ENCODE data around the gene SUCLA2. TPM values are rescaled to one million over a fixed set of nuclear protein-coding genes. Genes with fewer than 3 reads are reported as not detected.

The SUCLA2 gene
- total and polyA plus RNA-seq, 2 experiments from 2014 or later = 56.0 to 84.2 TPM

DNA sequence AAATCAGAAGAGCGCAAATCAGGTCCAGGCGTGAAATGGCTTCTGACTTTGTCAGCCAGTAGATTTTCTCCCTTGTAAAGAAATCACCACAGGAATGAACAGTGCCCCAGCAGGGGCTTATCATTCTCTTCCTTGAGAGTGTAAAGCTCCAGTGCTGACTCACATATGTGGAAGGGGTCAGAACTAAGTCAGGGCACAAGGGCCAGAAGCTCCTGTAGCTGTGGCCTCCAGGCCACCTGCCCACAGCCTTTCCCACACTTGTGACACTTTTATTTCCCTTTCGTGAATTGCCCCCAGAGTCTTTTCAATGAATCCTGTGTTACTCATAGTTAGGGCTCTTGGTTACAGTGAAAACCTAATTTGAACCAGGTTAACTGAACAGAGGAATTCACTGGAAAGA lies 99.6 kb downstream of the SUCLA2 start (continued):
- TF ChIP-seq, protein P1, sequence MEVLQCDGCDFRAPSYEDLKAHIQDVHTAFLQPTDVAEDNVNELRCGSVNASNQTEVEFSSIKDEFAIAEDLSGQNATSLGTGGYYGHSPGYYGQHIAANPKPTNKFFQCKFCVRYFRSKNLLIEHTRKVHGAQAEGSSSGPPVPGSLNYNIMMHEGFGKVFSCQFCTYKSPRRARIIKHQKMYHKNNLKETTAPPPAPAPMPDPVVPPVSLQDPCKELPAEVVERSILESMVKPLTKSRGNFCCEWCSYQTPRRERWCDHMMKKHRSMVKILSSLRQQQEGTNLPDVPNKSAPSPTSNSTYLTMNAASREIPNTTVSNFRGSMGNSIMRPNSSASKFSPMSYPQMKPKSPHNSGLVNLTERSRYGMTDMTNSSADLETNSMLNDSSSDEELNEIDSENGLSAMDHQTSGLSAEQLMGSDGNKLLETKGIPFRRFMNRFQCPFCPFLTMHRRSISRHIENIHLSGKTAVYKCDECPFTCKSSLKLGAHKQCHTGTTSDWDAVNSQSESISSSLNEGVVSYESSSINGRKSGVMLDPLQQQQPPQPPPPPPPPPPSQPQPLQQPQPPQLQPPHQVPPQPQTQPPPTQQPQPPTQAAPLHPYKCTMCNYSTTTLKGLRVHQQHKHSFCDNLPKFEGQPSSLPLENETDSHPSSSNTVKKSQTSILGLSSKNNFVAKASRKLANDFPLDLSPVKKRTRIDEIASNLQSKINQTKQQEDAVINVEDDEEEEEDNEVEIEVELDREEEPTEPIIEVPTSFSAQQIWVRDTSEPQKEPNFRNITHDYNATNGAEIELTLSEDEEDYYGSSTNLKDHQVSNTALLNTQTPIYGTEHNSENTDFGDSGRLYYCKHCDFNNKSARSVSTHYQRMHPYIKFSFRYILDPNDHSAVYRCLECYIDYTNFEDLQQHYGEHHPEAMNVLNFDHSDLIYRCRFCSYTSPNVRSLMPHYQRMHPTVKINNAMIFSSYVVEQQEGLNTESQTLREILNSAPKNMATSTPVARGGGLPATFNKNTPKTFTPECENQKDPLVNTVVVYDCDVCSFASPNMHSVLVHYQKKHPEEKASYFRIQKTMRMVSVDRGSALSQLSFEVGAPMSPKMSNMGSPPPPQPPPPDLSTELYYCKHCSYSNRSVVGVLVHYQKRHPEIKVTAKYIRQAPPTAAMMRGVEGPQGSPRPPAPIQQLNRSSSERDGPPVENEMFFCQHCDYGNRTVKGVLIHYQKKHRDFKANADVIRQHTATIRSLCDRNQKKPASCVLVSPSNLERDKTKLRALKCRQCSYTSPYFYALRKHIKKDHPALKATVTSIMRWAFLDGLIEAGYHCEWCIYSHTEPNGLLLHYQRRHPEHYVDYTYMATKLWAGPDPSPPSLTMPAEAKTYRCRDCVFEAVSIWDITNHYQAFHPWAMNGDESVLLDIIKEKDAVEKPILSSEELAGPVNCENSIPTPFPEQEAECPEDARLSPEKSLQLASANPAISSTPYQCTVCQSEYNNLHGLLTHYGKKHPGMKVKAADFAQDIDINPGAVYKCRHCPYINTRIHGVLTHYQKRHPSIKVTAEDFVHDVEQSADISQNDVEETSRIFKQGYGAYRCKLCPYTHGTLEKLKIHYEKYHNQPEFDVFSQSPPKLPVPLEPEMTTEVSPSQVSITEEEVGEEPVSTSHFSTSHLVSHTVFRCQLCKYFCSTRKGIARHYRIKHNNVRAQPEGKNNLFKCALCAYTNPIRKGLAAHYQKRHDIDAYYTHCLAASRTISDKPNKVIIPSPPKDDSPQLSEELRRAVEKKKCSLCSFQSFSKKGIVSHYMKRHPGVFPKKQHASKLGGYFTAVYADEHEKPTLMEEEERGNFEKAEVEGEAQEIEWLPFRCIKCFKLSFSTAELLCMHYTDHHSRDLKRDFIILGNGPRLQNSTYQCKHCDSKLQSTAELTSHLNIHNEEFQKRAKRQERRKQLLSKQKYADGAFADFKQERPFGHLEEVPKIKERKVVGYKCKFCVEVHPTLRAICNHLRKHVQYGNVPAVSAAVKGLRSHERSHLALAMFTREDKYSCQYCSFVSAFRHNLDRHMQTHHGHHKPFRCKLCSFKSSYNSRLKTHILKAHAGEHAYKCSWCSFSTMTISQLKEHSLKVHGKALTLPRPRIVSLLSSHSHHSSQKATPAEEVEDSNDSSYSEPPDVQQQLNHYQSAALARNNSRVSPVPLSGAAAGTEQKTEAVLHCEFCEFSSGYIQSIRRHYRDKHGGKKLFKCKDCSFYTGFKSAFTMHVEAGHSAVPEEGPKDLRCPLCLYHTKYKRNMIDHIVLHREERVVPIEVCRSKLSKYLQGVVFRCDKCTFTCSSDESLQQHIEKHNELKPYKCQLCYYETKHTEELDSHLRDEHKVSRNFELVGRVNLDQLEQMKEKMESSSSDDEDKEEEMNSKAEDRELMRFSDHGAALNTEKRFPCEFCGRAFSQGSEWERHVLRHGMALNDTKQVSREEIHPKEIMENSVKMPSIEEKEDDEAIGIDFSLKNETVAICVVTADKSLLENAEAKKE (CRISPR knock-in tag; IDR thresholded peaks at IDR 0.05) = no peak
- TF ChIP-seq CREB1 (CRISPR knock-in tag; IDR thresholded peaks at IDR 0.05; ENCODE audit: low read depth) = no peak

DNA sequence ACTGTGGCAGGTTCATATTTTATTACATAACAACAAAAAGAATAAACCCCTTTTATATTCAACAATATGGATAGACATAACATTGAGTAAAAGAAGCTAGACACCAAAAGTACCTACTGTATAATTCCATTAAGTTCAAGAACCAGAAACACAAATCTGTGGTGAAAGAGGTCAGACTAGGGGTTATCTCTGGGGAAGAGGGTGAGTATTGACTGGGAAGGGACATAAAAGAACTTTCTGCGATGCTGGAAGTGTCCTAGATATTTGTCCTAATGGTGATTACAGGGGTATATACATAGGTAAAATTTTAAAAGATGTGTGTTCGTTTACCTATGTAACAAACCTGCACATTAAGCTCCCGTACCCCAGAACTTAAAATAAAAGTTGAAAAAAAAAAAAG lies 103.0 kb downstream of the SUCLA2 start:
- no peak overlapping the region for H3K4me3 ChIP-seq
- no peaks in the 10 kb centered on the region for H3K36me3 ChIP-seq (ENCODE audit: insufficient read depth)
- H3K27me3 ChIP-seq (ENCODE audit: insufficient read depth) = no peaks in the 10 kb centered on the region
- H4K20me1 ChIP-seq (replicated peaks; ENCODE audit: insufficient read depth) = no peaks in the 10 kb centered on the region
- H3F3A ChIP-seq (replicated peaks; ENCODE audit: low read depth) = no peaks in the 10 kb centered on the region
- H3K4me1 Mint-ChIP-seq = peaks cover 5% of the 10 kb centered on the region; the same call in 1 of the 3 replicates
- no peak overlapping the region for H2AFZ ChIP-seq
- no peaks in the 10 kb centered on the region for H3K36me3 Mint-ChIP-seq (ENCODE audit: low read depth)
- H3K9me2 ChIP-seq (ENCODE audit: insufficient read depth) = no peaks in the 10 kb centered on the region
- DNase-seq (ENCODE audit: low spot score) (no peak), ATAC-seq (no peak)
- peaks cover 2% of the 10 kb centered on the region for H3K27me3 Mint-ChIP-seq (ENCODE audit: insufficient read depth, low read depth, poor library complexity)
- no peak overlapping the region for H3K4me3 Mint-ChIP-seq
- H3K79me2 ChIP-seq (replicated peaks; ENCODE audit: insufficient read depth) = no peaks in the 10 kb centered on the region
- no peaks in the 10 kb centered on the region for H3K4me1 ChIP-seq (ENCODE audit: insufficient read depth)
- peaks cover 9% of the 10 kb centered on the region; the same call in 2 of the 3 replicates for H3K9me3 Mint-ChIP-seq
- H3K27ac ChIP-seq (ENCODE audit: low read depth) = no peak overlapping the region
- H3K27ac Mint-ChIP-seq = no peak overlapping the region
- no peak overlapping the region for H3K4me2 ChIP-seq
- TF ChIP-seq, protein P2, sequence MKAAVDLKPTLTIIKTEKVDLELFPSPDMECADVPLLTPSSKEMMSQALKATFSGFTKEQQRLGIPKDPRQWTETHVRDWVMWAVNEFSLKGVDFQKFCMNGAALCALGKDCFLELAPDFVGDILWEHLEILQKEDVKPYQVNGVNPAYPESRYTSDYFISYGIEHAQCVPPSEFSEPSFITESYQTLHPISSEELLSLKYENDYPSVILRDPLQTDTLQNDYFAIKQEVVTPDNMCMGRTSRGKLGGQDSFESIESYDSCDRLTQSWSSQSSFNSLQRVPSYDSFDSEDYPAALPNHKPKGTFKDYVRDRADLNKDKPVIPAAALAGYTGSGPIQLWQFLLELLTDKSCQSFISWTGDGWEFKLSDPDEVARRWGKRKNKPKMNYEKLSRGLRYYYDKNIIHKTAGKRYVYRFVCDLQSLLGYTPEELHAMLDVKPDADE (IDR thresholded peaks at IDR 0.05) = no peak
- no peak for TF ChIP-seq ZNF331 (CRISPR knock-in tag; IDR thresholded peaks at IDR 0.05; ENCODE audit: low read depth)
- TF ChIP-seq EZH2 (IDR thresholded peaks at IDR 0.05; ENCODE audit: low read depth, unreplicated experiment) = no peak
- TF ChIP-seq, protein P3, sequence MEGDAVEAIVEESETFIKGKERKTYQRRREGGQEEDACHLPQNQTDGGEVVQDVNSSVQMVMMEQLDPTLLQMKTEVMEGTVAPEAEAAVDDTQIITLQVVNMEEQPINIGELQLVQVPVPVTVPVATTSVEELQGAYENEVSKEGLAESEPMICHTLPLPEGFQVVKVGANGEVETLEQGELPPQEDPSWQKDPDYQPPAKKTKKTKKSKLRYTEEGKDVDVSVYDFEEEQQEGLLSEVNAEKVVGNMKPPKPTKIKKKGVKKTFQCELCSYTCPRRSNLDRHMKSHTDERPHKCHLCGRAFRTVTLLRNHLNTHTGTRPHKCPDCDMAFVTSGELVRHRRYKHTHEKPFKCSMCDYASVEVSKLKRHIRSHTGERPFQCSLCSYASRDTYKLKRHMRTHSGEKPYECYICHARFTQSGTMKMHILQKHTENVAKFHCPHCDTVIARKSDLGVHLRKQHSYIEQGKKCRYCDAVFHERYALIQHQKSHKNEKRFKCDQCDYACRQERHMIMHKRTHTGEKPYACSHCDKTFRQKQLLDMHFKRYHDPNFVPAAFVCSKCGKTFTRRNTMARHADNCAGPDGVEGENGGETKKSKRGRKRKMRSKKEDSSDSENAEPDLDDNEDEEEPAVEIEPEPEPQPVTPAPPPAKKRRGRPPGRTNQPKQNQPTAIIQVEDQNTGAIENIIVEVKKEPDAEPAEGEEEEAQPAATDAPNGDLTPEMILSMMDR (conservative IDR thresholded peaks at IDR 0.05; ENCODE audit: low read depth in 2 of 2) = no peak
- no peak for TF ChIP-seq NANOG (IDR thresholded peaks at IDR 0.05; ENCODE audit: borderline replicate concordance)
- TF ChIP-seq, protein P4, sequence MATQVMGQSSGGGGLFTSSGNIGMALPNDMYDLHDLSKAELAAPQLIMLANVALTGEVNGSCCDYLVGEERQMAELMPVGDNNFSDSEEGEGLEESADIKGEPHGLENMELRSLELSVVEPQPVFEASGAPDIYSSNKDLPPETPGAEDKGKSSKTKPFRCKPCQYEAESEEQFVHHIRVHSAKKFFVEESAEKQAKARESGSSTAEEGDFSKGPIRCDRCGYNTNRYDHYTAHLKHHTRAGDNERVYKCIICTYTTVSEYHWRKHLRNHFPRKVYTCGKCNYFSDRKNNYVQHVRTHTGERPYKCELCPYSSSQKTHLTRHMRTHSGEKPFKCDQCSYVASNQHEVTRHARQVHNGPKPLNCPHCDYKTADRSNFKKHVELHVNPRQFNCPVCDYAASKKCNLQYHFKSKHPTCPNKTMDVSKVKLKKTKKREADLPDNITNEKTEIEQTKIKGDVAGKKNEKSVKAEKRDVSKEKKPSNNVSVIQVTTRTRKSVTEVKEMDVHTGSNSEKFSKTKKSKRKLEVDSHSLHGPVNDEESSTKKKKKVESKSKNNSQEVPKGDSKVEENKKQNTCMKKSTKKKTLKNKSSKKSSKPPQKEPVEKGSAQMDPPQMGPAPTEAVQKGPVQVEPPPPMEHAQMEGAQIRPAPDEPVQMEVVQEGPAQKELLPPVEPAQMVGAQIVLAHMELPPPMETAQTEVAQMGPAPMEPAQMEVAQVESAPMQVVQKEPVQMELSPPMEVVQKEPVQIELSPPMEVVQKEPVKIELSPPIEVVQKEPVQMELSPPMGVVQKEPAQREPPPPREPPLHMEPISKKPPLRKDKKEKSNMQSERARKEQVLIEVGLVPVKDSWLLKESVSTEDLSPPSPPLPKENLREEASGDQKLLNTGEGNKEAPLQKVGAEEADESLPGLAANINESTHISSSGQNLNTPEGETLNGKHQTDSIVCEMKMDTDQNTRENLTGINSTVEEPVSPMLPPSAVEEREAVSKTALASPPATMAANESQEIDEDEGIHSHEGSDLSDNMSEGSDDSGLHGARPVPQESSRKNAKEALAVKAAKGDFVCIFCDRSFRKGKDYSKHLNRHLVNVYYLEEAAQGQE (IDR thresholded peaks at IDR 0.05; ENCODE audit: unreplicated experiment) = no peak
- no peak for TF ChIP-seq JUNB (IDR thresholded peaks at IDR 0.05; ENCODE audit: unreplicated experiment)
- no peak for TF ChIP-seq ZNF114 (CRISPR knock-in tag; IDR thresholded peaks at IDR 0.05)
- no peak for TF ChIP-seq POLR2AphosphoS5 (IDR thresholded peaks at IDR 0.05; ENCODE audit: low read depth)

Data from GM23338 (cell line).